Breast epithelium (tissue), 4 donors: ENCODE measurements around the gene CUEDC2. TPM values are rescaled to one million over a fixed set of nuclear protein-coding genes. Genes with fewer than 3 reads are reported as not detected.

ENCODE experiments used
- DNase-seq, 2 donors: peaks; one replicate each; pipeline ENCODE4 v3.0.0-alpha.2; 2019; ENCODE audit warnings: low spot score in 2 of 2
- H3K27ac ChIP-seq, 2 donors: fragments of 200-600 bp; sonication (generic) in 1 of 2; one replicate each; pipeline ENCODE4 v1.5.1; 2016 to 2019; ENCODE audit warnings: mild to moderate bottlenecking in 1 of 2
- H3K27me3 ChIP-seq, 2 donors: fragments of 200-600 bp; sonication (generic) in 1 of 2; one replicate each; pipeline versions ENCODE4 v1.5.1 to v1.6.0; 2017 to 2019; ENCODE audit warnings: control low read depth in 1 of 2, mild to moderate bottlenecking in 1 of 2
- H3K36me3 ChIP-seq: fragments of 200-600 bp; one replicate; pipeline ENCODE4 v1.5.1; 2019
- H3K4me1 ChIP-seq, 2 donors: fragments of 200-600 bp; sonication (generic); one replicate each; pipeline ENCODE4 v1.5.1; 2016 to 2019; ENCODE audit warnings: control low read depth in 1 of 2
- H3K4me3 ChIP-seq, 3 donors: fragments of 200-600 bp; sonication (generic); 1 replicate in 2 of 3; 2 replicates in 1 of 3; pipeline ENCODE4 v1.5.1; 2016 to 2019; ENCODE audit warnings: mild to moderate bottlenecking in 3 of 3, moderate library complexity in 2 of 3
- H3K9me3 ChIP-seq, 2 donors: fragments of 200-600 bp; sonication (generic) in 1 of 2; one replicate each; pipeline ENCODE4 v1.5.1; 2016 to 2019; ENCODE audit warnings: control low read depth in 1 of 2
- CTCF ChIP-seq, 3 donors: fragments of 450-650 bp; IDR thresholded peaks; one replicate each; pipeline ENCODE4 v1.5.1; 2016 to 2017; ENCODE audit warnings: antibody characterized with exemption in 3 of 3, mild to moderate bottlenecking in 3 of 3, moderate library complexity in 3 of 3
- POLR2A ChIP-seq: fragments of 450-650 bp; IDR thresholded peaks from one replicate; pipeline ENCODE4 v1.6.1; 2016; ENCODE audit warnings: antibody characterized with exemption, mild to moderate bottlenecking, moderate library complexity
- POLR2AphosphoS5 ChIP-seq, 3 donors: sonication (generic); formaldehyde crosslinking; IDR thresholded peaks; one replicate each; pipeline ENCODE4 v1.6.1; 2017; ENCODE audit warnings: antibody characterized with exemption in 3 of 3
- intact Hi-C: fragments of 100-400 bp; cut with DNase I; formaldehyde crosslinking; loops from one replicate; pipeline ENCODE4 v1.15.1; 2023; ENCODE audit warnings: low total_unique reads
- total RNA-seq, 3 donors: library from RNA; depleted of rRNA; stranded (reverse); fragments of >200 nt; gene quantifications; one replicate each; pipeline ENCODE4 v1.1.0, GENCODE V29; 2016

Gene CUEDC2
- total RNA-seq, 3 donors from 2014 or later: 49.8 to 54.4 (median 50.3) TPM

- H3K27ac ChIP-seq: no peak overlapping the region
- no peaks in the 10 kb centered on the region for H3K9me3 ChIP-seq
- no peaks in the 10 kb centered on the region for H3K36me3 ChIP-seq
- H3K4me1 ChIP-seq: peaks cover 5 to 6% of the 10 kb centered on the region in 2 donors
- no peak overlapping the region for H3K4me3 ChIP-seq
- no peak for TF ChIP-seq POLR2AphosphoS5 (IDR thresholded peaks at IDR 0.05)
- no peak for TF ChIP-seq POLR2A
- no peak for TF ChIP-seq CTCF (IDR thresholded peaks at IDR 0.05)
- intact Hi-C loops: no loop called here
- no peak for DNase-seq
- peaks cover 0 to 61% of the 10 kb centered on the region in 2 donors for H3K27me3 ChIP-seq
These were observed 15.7 kb downstream of the CUEDC2 start for GRCh38 chr10:102416695-102417094.

GRCh38 chr10:102416283-102416682 is 16.1 kb downstream of the CUEDC2 start:
- Histone ChIP-seq H3K4me3 (no peak overlapping the region), H3K9me3 (no peaks in the 10 kb centered on the region), H3K27ac (no peak overlapping the region), H3K36me3 (no peaks in the 10 kb centered on the region), H3K4me1 (peaks cover 5 to 6% of the 10 kb centered on the region in 2 donors), H3K27me3 (peaks cover 0 to 65% of the 10 kb centered on the region in 2 donors)
- no peak for TF ChIP-seq POLR2AphosphoS5 (IDR thresholded peaks at IDR 0.05)
- TF ChIP-seq CTCF (IDR thresholded peaks at IDR 0.05): no peak
- no peak for TF ChIP-seq POLR2A
- no peak for DNase-seq
- intact Hi-C loops: no loop called here

DNA sequence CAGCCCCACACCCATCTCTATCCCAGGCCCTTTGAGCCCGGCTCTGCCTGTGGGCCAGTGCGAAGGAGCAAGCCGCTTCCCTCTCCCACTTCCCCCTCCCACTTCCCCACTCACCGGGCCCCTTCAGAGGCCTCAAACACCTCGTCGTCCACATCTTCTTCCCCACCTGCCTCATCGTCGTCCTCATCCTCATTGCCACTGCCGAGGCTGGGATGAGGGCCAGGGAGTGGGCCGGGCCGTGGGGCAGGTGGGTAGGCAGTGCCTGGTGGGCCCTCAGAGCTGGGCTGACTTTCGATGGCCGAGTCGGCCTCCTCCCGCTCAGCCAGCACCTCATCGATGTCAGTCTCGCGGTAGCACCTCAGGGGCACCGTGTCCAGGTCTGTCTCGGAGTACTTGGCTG is 17.6 kb downstream of the CUEDC2 start:
- Histone ChIP-seq H3K4me1 (peaks cover 0 to 2% of the 10 kb centered on the region in 2 donors), H3K27ac (no peak overlapping the region), H3K4me3 (no peak overlapping the region), H3K9me3 (no peaks in the 10 kb centered on the region), H3K27me3 (peaks cover 0 to 80% of the 10 kb centered on the region in 2 donors), H3K36me3 (no peaks in the 10 kb centered on the region)
- no peak for DNase-seq
- TF ChIP-seq POLR2AphosphoS5 (IDR thresholded peaks at IDR 0.05) (no peak), CTCF (IDR thresholded peaks at IDR 0.05) (no peak), POLR2A (no peak)
- intact Hi-C loops: no loop called here

GRCh38 chr10:102413806-102414561 is 18.4 kb downstream of the CUEDC2 start:
- intact Hi-C loops: no loop called here
- no peaks in the 10 kb centered on the region for H3K9me3 ChIP-seq
- H3K27ac ChIP-seq: no peak overlapping the region
- H3K4me1 ChIP-seq: no peaks in the 10 kb centered on the region
- no peak for DNase-seq
- peaks cover 2 to 86% of the 10 kb centered on the region in 2 donors for H3K27me3 ChIP-seq
- no peak for TF ChIP-seq CTCF (IDR thresholded peaks at IDR 0.05)
- H3K4me3 ChIP-seq: no peak overlapping the region
- H3K36me3 ChIP-seq: no peaks in the 10 kb centered on the region

DNA sequence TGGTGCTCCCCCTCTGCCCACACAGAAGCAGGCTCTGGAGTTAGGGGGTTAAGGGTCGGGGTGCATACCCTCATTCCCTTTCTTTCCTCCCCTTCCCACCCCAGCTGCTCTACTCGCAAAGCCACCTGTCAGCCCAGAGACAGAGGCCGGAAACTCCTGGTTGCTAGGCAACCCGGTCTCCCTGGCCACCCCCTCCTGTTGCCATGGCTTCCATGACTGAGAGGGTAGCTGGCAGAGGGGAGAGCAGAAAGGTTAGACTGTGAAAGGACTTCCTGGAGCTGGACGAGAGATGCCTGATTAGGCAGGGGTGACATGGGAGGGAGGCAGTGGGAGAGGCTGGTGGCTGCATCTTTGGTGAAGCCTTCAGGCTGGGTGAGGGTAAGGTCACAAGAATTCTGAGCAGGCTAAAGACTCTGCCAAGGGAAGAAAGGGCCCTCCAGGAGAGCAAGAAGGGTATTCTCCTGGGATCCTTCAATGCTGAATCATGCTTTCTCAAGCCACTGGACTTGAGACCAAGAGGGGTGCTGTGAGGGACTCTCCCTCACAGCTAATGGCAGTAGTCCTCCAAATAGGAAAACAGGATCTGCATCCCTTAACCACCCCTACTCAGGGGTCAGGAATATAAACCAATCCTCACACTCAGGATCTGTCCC is 19.2 kb downstream of the CUEDC2 start:
- Histone ChIP-seq H3K4me3 (no peak overlapping the region), H3K36me3 (no peaks in the 10 kb centered on the region), H3K27me3 (peaks cover 2 to 83% of the 10 kb centered on the region in 2 donors), H3K4me1 (no peaks in the 10 kb centered on the region), H3K9me3 (no peaks in the 10 kb centered on the region), H3K27ac (no peak overlapping the region)
- no peak for TF ChIP-seq POLR2AphosphoS5 (IDR thresholded peaks at IDR 0.05)
- intact Hi-C loops: no loop called here
- DNase-seq: no peak
